B cell (primary cell): ENCODE measurements around the gene GOLIM4. TPM values are rescaled to one million over a fixed set of nuclear protein-coding genes. Genes with fewer than 3 reads are reported as not detected.

Experiments
- ATAC-seq: fragments of 200-7000 bp; cut with Tn5 transposase; one replicate; pipeline ENCODE4 v1.10.0; 2021; ENCODE audit warnings: low read depth, mild to moderate bottlenecking, moderate number of reproducible peaks, moderate library complexity
- CTCF ChIA-PET: fragments of 350-600 bp; sonication (Branson Sonifier 250); formaldehyde crosslinking; loops from one replicate; lab custom pipeline; 2021; ENCODE audit warnings: antibody characterized with exemption, inconsistent platforms; lab: Charles Lee
- POLR2A ChIA-PET: fragments of 350-600 bp; sonication (Branson Sonifier 250); formaldehyde crosslinking; loops from one replicate; lab custom pipeline; 2021; ENCODE audit warnings: antibody characterized with exemption; lab: Charles Lee
- DNase-seq: peaks from one replicate; pipeline ENCODE4 v3.0.0; 2013
- H2AFZ ChIP-seq: 2 replicates; pipeline ENCODE4 v1.6.1; 2012; ENCODE audit warnings: mild to moderate bottlenecking, low read depth, low read length; ENCODE audit not compliant: insufficient read depth, poor library complexity, severe bottlenecking
- H3K27ac ChIP-seq, 2 donors: 1 replicate in 1 of 2; 2 replicates in 1 of 2; pipeline ENCODE4 v1.5.1; 2012 to 2013; ENCODE audit warnings: low read length in 2 of 2, mild to moderate bottlenecking in 2 of 2, moderate library complexity in 1 of 2
- H3K27me3 ChIP-seq, 4 experiments: fragments of 200-600 bp in 1 of 4; sonication (generic) in 1 of 4; replicated peaks in 1 of 4; 1 replicate in 2 of 4; 2 replicates in 2 of 4; pipeline versions ENCODE4 v1.6.1 to v1.7.0; 2013 to 2016; ENCODE audit warnings: low read length in 3 of 4, mild to moderate bottlenecking in 2 of 4, mixed read lengths in 1 of 4, moderate library complexity in 1 of 4; ENCODE audit not compliant: insufficient read depth in 4 of 4, control insufficient read depth in 3 of 4; ENCODE audit errors: control extremely low read depth in 1 of 4
- H3K36me3 ChIP-seq, 2 experiments: replicated peaks in 1 of 2; 1 replicate in 1 of 2; 2 replicates in 1 of 2; pipeline versions ENCODE4 v1.6.1 to v1.7.1; 2013; ENCODE audit warnings: low read length in 1 of 2; ENCODE audit not compliant: insufficient read depth in 2 of 2, control insufficient read depth in 1 of 2; ENCODE audit errors: control extremely low read depth in 1 of 2, extremely low read depth in 1 of 2
- H3K4me1 ChIP-seq, 2 donors: fragments of 200-600 bp in 1 of 2; sonication (generic) in 1 of 2; 1 replicate in 1 of 2; 2 replicates in 1 of 2; pipeline versions ENCODE4 v1.5.1 to v1.6.1; 2013 to 2017; ENCODE audit warnings: low read length in 2 of 2; ENCODE audit not compliant: control insufficient read depth in 2 of 2, insufficient read depth in 2 of 2
- H3K4me2 ChIP-seq: replicated peaks from 2 replicates; pipeline ENCODE3; 2012; ENCODE audit warnings: mild to moderate bottlenecking, low read depth, low read length; ENCODE audit not compliant: poor library complexity, severe bottlenecking
- H3K4me3 ChIP-seq, 5 experiments: fragments of 200-600 bp in 1 of 5; sonication (generic) in 1 of 5; 1 replicate in 3 of 5; 2 replicates in 2 of 5; pipeline versions ENCODE4 v1.5.1 to v1.7.0; 2011 to 2016; ENCODE audit warnings: low read length in 4 of 5, mild to moderate bottlenecking in 4 of 5, low read depth in 2 of 5, control low read depth in 1 of 5, moderate library complexity in 1 of 5; ENCODE audit not compliant: insufficient read depth in 1 of 5; ENCODE audit errors: control extremely low read depth in 1 of 5, extremely low read depth in 1 of 5
- H3K79me2 ChIP-seq: fragments of 200-600 bp; sonication (generic); one replicate; pipeline ENCODE4 v1.6.0; 2016; ENCODE audit warnings: low read length; ENCODE audit not compliant: control insufficient read depth, insufficient read depth
- H3K9ac ChIP-seq: fragments of 200-600 bp; sonication (generic); 2 replicates; pipeline ENCODE4 v1.6.1; 2017; ENCODE audit warnings: mild to moderate bottlenecking, low read length, moderate library complexity
- H3K9me3 ChIP-seq, 3 donors: one replicate each; pipeline versions ENCODE4 v1.6.1 to v1.7.1; 2013; ENCODE audit warnings: low read length in 2 of 3; ENCODE audit not compliant: control insufficient read depth in 2 of 3, insufficient read depth in 1 of 3; ENCODE audit errors: control extremely low read depth in 1 of 3
- H4K20me1 ChIP-seq: 2 replicates; pipeline ENCODE4 v1.6.0; 2012; ENCODE audit warnings: mild to moderate bottlenecking, low read length; ENCODE audit not compliant: insufficient read depth, control insufficient read depth, poor library complexity, severe bottlenecking
- H3K27ac Mint-ChIP-seq: one replicate; pipeline ENCODE4 v1.8.0; 2021; ENCODE audit warnings: mixed read lengths
- H3K27me3 Mint-ChIP-seq: one replicate; pipeline ENCODE4 v1.8.0; 2021; ENCODE audit warnings: mixed read lengths
- H3K4me1 Mint-ChIP-seq: one replicate; pipeline ENCODE4 v1.8.0; 2021; ENCODE audit warnings: mixed read lengths
- H3K4me3 Mint-ChIP-seq: one replicate; pipeline ENCODE4 v1.8.0; 2021; ENCODE audit warnings: mixed read lengths
- H3K9me3 Mint-ChIP-seq: one replicate; pipeline ENCODE4 v1.8.0; 2022; ENCODE audit warnings: mixed read lengths; ENCODE audit not compliant: insufficient read depth
- EZH2 ChIP-seq: IDR thresholded peaks from 2 replicates; pipeline ENCODE4 v1.6.1; 2012; ENCODE audit warnings: borderline replicate concordance, low read depth, mild to moderate bottlenecking, moderate library complexity, low read length; ENCODE audit not compliant: insufficient read depth, poor library complexity, severe bottlenecking
- WGBS: methylation state at CpG from one replicate; pipeline ENCODE4 v1.1.5; 2013; ENCODE audit warnings: missing lambda C conversion rate; ENCODE audit not compliant: insufficient coverage; 5-methylcytosine and 5-hydroxymethylcytosine counted together
- intact Hi-C: fragments of 100-400 bp; cut with micrococcal nuclease; formaldehyde crosslinking; loops from one replicate; pipeline ENCODE4 v1.10.0; 2022
- polyA plus RNA-seq: library from polyadenylated mRNA; depleted of rRNA; stranded (reverse); fragments of >200 nt; gene quantifications from 2 replicates; pipeline ENCODE4 v1.2.3, GENCODE V29; 2012
- total RNA-seq, 2 donors: library from RNA; stranded (reverse); fragments of 120-200 nt in 1 of 2; gene quantifications; 1 replicate in 1 of 2; 2 replicates in 1 of 2; pipeline versions ENCODE4 v1.2.3 to v1.2.4, GENCODE V29; 2013 to 2022
- TF ChIP-seq, protein P1 (sequence below): fragments of 200-600 bp; IDR thresholded peaks from one replicate; pipeline ENCODE4 v1.8.0; 2022; ENCODE audit warnings: antibody characterized with exemption, mild to moderate bottlenecking

The GOLIM4 gene
- total and polyA plus RNA-seq, 2 donors (not counting 1 experiment from before 2014, with no cell fraction given) = 2.5 to 9.3 TPM

DNA sequence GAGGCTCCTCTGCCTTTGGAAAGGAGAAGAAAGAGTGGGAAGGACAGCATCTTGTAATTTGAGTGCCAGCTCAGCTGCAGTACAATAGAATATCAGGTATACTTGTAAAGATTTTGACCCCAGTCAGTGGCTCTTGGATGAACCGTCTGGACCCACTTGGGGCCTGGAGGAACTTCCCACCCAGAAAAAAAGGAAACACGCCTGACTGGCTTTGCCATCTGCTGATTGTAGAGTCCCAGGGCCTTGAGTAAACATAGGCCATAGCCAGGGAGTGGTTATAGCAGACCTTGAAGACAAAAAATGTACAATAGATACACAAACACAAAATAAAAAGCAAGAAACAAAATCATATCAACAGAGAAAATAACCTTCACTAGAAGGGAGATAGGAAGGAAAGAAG lies 112.1 kb downstream of the GOLIM4 start:
- H3K4me1 ChIP-seq = no peaks in the 10 kb centered on the region
- intact Hi-C loops = no loop called here
- WGBS = 17% methylated on average over 1 of the region's 2 CpGs

DNA sequence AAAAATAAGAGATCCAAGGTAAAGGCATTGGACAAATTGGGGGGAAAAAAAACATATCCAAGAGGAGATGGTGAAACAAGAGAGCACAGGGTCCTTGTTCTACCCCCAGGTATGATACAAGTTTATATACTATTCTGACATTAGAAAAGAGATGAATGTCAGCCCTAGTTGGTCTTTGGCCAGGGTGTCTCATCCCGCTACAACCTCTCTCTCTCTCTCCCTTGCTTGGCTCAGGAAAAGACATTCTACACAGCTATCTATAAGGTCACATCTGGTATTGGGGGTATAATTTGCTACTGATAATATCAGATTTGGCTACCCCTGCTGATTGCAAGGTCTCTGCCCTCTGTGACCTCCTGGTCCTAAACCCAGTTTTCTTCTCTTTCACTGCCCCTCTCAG lies 117.2 kb downstream of the GOLIM4 start:
- Mint-ChIP-seq H3K4me3 (no peak overlapping the region), H3K9me3 (no peaks in the 10 kb centered on the region), H3K4me1 (no peaks in the 10 kb centered on the region), H3K27ac (no peak overlapping the region), H3K27me3 (no peaks in the 10 kb centered on the region)
- WGBS = no CpG with 5 or more reads among the region's 1 CpG
- Histone ChIP-seq H3K4me3 (no peak overlapping the region), H4K20me1 (no peaks in the 10 kb centered on the region), H2AFZ (no peak overlapping the region), H3K4me1 (no peaks in the 10 kb centered on the region), H3K9ac (no peak overlapping the region), H3K36me3 (no peaks in the 10 kb centered on the region), H3K27ac (no peak overlapping the region), H3K27me3 (no peaks in the 10 kb centered on the region), H3K9me3 (no peaks in the 10 kb centered on the region), H3K79me2 (no peaks in the 10 kb centered on the region), H3K4me2 (no peak overlapping the region)
- intact Hi-C loops = no loop called here
- TF ChIP-seq, protein P1, sequence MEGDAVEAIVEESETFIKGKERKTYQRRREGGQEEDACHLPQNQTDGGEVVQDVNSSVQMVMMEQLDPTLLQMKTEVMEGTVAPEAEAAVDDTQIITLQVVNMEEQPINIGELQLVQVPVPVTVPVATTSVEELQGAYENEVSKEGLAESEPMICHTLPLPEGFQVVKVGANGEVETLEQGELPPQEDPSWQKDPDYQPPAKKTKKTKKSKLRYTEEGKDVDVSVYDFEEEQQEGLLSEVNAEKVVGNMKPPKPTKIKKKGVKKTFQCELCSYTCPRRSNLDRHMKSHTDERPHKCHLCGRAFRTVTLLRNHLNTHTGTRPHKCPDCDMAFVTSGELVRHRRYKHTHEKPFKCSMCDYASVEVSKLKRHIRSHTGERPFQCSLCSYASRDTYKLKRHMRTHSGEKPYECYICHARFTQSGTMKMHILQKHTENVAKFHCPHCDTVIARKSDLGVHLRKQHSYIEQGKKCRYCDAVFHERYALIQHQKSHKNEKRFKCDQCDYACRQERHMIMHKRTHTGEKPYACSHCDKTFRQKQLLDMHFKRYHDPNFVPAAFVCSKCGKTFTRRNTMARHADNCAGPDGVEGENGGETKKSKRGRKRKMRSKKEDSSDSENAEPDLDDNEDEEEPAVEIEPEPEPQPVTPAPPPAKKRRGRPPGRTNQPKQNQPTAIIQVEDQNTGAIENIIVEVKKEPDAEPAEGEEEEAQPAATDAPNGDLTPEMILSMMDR = no peak
- TF ChIP-seq EZH2 = no peak
- ChIA-PET POLR2A (no interaction called here), CTCF (no interaction called here)
- ATAC-seq (no peak), DNase-seq (no peak)

More for the DNA sequence above, 112.1 kb downstream of the GOLIM4 start:
- Histone ChIP-seq H3K9me3 (no peaks in the 10 kb centered on the region), H3K4me2 (no peak overlapping the region), H3K27ac (no peak overlapping the region), H3K36me3 (no peaks in the 10 kb centered on the region), H3K27me3 (no peaks in the 10 kb centered on the region), H3K4me3 (no peak overlapping the region), H3K79me2 (no peaks in the 10 kb centered on the region), H3K9ac (no peak overlapping the region), H2AFZ (no peak overlapping the region), H4K20me1 (no peaks in the 10 kb centered on the region)
- POLR2A ChIA-PET = no interaction called here
- no peaks in the 10 kb centered on the region for H3K9me3 Mint-ChIP-seq
- TF ChIP-seq EZH2 = no peak
- TF ChIP-seq, protein P1 = no peak
- CTCF ChIA-PET = no interaction called here
- H3K27ac Mint-ChIP-seq = no peak overlapping the region
- ATAC-seq (no peak), DNase-seq (no peak)
- H3K27me3 Mint-ChIP-seq = peaks cover 5% of the 10 kb centered on the region
- no peaks in the 10 kb centered on the region for H3K4me1 Mint-ChIP-seq
- no peak overlapping the region for H3K4me3 Mint-ChIP-seq
